ENCODE data around the gene EDA. TPM values are rescaled to one million over a fixed set of nuclear protein-coding genes. Genes with fewer than 3 reads are reported as not detected.

EDA gene
- total and polyA plus RNA-seq, 7 donors: 0.82 to 6.4 (median 3.6) TPM

- Histone ChIP-seq H3K4me1 (no peaks in the 10 kb centered on the region), H3K27ac (no peak overlapping the region), H3K4me3 (no peak overlapping the region), H3K36me3 (no peaks in the 10 kb centered on the region), H3K27me3 (no peaks in the 10 kb centered on the region), H3K9me3 (no peaks in the 10 kb centered on the region)
- TF ChIP-seq EP300 (IDR thresholded peaks at IDR 0.05): no peak
- no peak for TF ChIP-seq POLR2AphosphoS5 (IDR thresholded peaks at IDR 0.05)
- TF ChIP-seq POLR2A (IDR thresholded peaks at IDR 0.05): no peak
- TF ChIP-seq CTCF (IDR thresholded peaks at IDR 0.05): no peak
- no peak for DNase-seq
- intact Hi-C loops (cut with DNase I): no loop called here
Measured at GRCh38 chrX:69746051-69746450, 130.1 kb downstream of the EDA start.

- Histone ChIP-seq H3K27ac (no peak overlapping the region), H3K36me3 (no peaks in the 10 kb centered on the region), H3K9me3 (no peaks in the 10 kb centered on the region), H3K27me3 (no peaks in the 10 kb centered on the region), H3K4me3 (no peak overlapping the region), H3K4me1 (no peaks in the 10 kb centered on the region)
- no peak for TF ChIP-seq EP300 (IDR thresholded peaks at IDR 0.05)
- no peak for TF ChIP-seq CTCF (IDR thresholded peaks at IDR 0.05)
- no peak for TF ChIP-seq POLR2AphosphoS5 (IDR thresholded peaks at IDR 0.05)
- TF ChIP-seq POLR2A (IDR thresholded peaks at IDR 0.05): no peak
- 88 to 93% methylated on average over 1 of the region's 1 CpG for WGBS, 2 donors
- intact Hi-C loops (cut with DNase I): no loop called here
- DNase-seq: no peak
Measured at GRCh38 chrX:69748055-69748454, 132.1 kb downstream of the EDA start.

GRCh38 chrX:69759921-69760625, 144.2 kb downstream of the EDA start:
- no peak overlapping the region for H3K4me3 ChIP-seq
- WGBS, 2 donors: 69 to 70% methylated on average over 1 of the region's 1 CpG
- peaks cover 0 to 7% (median 0%) of the 10 kb centered on the region in 4 donors for H3K9me3 ChIP-seq
- TF ChIP-seq POLR2AphosphoS5 (IDR thresholded peaks at IDR 0.05) (no peak), POLR2A (IDR thresholded peaks at IDR 0.05) (no peak), CTCF (IDR thresholded peaks at IDR 0.05) (no peak), EP300 (IDR thresholded peaks at IDR 0.05) (no peak)
- H3K36me3 ChIP-seq: no peaks in the 10 kb centered on the region
- H3K27ac ChIP-seq: no peak overlapping the region
- H3K27me3 ChIP-seq: no peaks in the 10 kb centered on the region
- no peak for DNase-seq
- intact Hi-C loops (cut with DNase I): no loop called here
- no peaks in the 10 kb centered on the region for H3K4me1 ChIP-seq

GRCh38 chrX:69761633-69762032, 145.7 kb downstream of the EDA start:
- intact Hi-C loops (cut with DNase I): no loop called here
- H3K36me3 ChIP-seq: no peaks in the 10 kb centered on the region

More at GRCh38 chrX:69761633-69762032, 145.7 kb downstream of the EDA start:
- Histone ChIP-seq H3K4me3 (no peak overlapping the region), H3K9me3 (no peaks in the 10 kb centered on the region), H3K4me1 (no peaks in the 10 kb centered on the region), H3K27me3 (no peaks in the 10 kb centered on the region), H3K27ac (no peak overlapping the region)
- 80 to 86% methylated on average over 3 of the region's 3 CpGs for WGBS, 2 donors
- TF ChIP-seq POLR2AphosphoS5 (IDR thresholded peaks at IDR 0.05): no peak
- no peak for TF ChIP-seq CTCF (IDR thresholded peaks at IDR 0.05)
- no peak for TF ChIP-seq EP300 (IDR thresholded peaks at IDR 0.05)
- TF ChIP-seq POLR2A (IDR thresholded peaks at IDR 0.05): no peak
- DNase-seq: no peak
